HepG2 (cell line): ENCODE results near the gene AGAP1. TPM values are rescaled to one million over a fixed set of nuclear protein-coding genes. Genes with fewer than 3 reads are reported as not detected.

Source experiments
- BCL6 ChIP-seq: IDR thresholded peaks from 2 replicates; pipeline ENCODE4 v1.6.1; 2016; ENCODE audit warnings: missing genetic modification reagents, missing compliant biosample characterization
- CAMTA2 ChIP-seq: sonication (generic); formaldehyde crosslinking; IDR thresholded peaks from 2 replicates; pipeline ENCODE4 v1.4.0; 2020; ENCODE audit warnings: mild to moderate bottlenecking, missing genetic modification reagents, borderline replicate concordance
- CBX2 ChIP-seq, 2 experiments: fragments of 200-600 bp in 1 of 2; sonication (generic); formaldehyde crosslinking in 1 of 2; IDR thresholded peaks; 2 replicates each; pipeline versions ENCODE4 v1.7.0 to v1.8.1; 2018 to 2022; ENCODE audit warnings: low read depth in 2 of 2, low read length in 1 of 2, mild to moderate bottlenecking in 1 of 2, missing genetic modification reagents in 1 of 2
- GPN1 ChIP-seq: sonication (generic); formaldehyde crosslinking; IDR thresholded peaks from 2 replicates; pipeline ENCODE4 v1.5.1; 2020; ENCODE audit warnings: missing genetic modification reagents, borderline replicate concordance
- HDAC2 ChIP-seq: sonication (generic); formaldehyde crosslinking; IDR thresholded peaks from 2 replicates; pipeline ENCODE4 v1.4.0; 2020; ENCODE audit warnings: missing genetic modification reagents
- HDAC6 ChIP-seq: fragments of 200-600 bp; sonication (generic); IDR thresholded peaks from 2 replicates; pipeline ENCODE4 v1.7.0; 2017; ENCODE audit warnings: mild to moderate bottlenecking, antibody characterized with exemption, low read length, low read depth
- KLF16 ChIP-seq, 2 experiments: sonication (generic) in 1 of 2; formaldehyde crosslinking in 1 of 2; IDR thresholded peaks; 2 replicates each; pipeline versions ENCODE4 v1.6.1 to v1.8.0; 2016 to 2023; ENCODE audit warnings: missing genetic modification reagents in 2 of 2, missing compliant biosample characterization in 1 of 2
- MATR3 ChIP-seq: sonication (generic); formaldehyde crosslinking; IDR thresholded peaks from 2 replicates; pipeline ENCODE4 v1.4.0; 2020; ENCODE audit warnings: missing genetic modification reagents
- PRPF4 ChIP-seq: fragments of 200-400 bp; formaldehyde crosslinking; IDR thresholded peaks from 2 replicates; pipeline ENCODE4 v1.6.1; 2016; ENCODE audit warnings: low read length, low read depth; ENCODE audit not compliant: poor library complexity, severe bottlenecking
- RBFOX2 ChIP-seq: fragments of 200-400 bp; formaldehyde crosslinking; IDR thresholded peaks from 2 replicates; pipeline ENCODE4 v1.6.1; 2017; ENCODE audit warnings: low read depth, mild to moderate bottlenecking, low read length
- REL ChIP-seq: sonication (generic); formaldehyde crosslinking; conservative IDR thresholded peaks from 2 replicates; pipeline ENCODE4 v1.8.0; 2022; ENCODE audit warnings: mild to moderate bottlenecking, missing genetic modification reagents, moderate library complexity
- RNF2 ChIP-seq: fragments of 450-650 bp; conservative IDR thresholded peaks from 2 replicates; pipeline ENCODE4 v1.6.1; 2016; ENCODE audit warnings: low read depth
- SOX5 ChIP-seq: IDR thresholded peaks from 2 replicates; pipeline ENCODE4 v1.6.1; 2016; ENCODE audit warnings: borderline replicate concordance
- TERF1 ChIP-seq: sonication (generic); formaldehyde crosslinking; IDR thresholded peaks from 2 replicates; pipeline ENCODE4 v1.8.0; 2022; ENCODE audit warnings: mild to moderate bottlenecking, missing genetic modification reagents, moderate library complexity
- ZFP82 ChIP-seq: sonication (generic); formaldehyde crosslinking; IDR thresholded peaks from 2 replicates; pipeline ENCODE4 v1.5.1; 2020; ENCODE audit warnings: mild to moderate bottlenecking, missing genetic modification reagents, borderline replicate concordance
- ZNF143 ChIP-seq: sonication (generic); formaldehyde crosslinking; IDR thresholded peaks from 2 replicates; pipeline ENCODE4 v1.4.0; 2020; ENCODE audit warnings: missing genetic modification reagents
- ZNF549 ChIP-seq: sonication (generic); formaldehyde crosslinking; IDR thresholded peaks from 2 replicates; pipeline ENCODE4 v1.5.0; 2020; ENCODE audit warnings: missing genetic modification reagents
- ZNF749 ChIP-seq: sonication (generic); formaldehyde crosslinking; IDR thresholded peaks from 2 replicates; pipeline ENCODE4 v1.8.0; 2022; ENCODE audit warnings: mild to moderate bottlenecking, missing genetic modification reagents, moderate library complexity, borderline replicate concordance
- ZNF780A ChIP-seq: sonication (generic); formaldehyde crosslinking; IDR thresholded peaks from 2 replicates; pipeline ENCODE4 v1.8.0; 2022; ENCODE audit warnings: mild to moderate bottlenecking, missing genetic modification reagents, moderate library complexity
- ZNF788 ChIP-seq: sonication (generic); formaldehyde crosslinking; IDR thresholded peaks from 2 replicates; pipeline ENCODE4 v1.5.0; 2020; ENCODE audit warnings: mild to moderate bottlenecking, missing genetic modification reagents, borderline replicate concordance
- ZXDC ChIP-seq: sonication (generic); formaldehyde crosslinking; IDR thresholded peaks from 2 replicates; pipeline ENCODE4 v1.5.0; 2020; ENCODE audit warnings: mild to moderate bottlenecking, missing genetic modification reagents
- polyA plus RNA-seq, 8 experiments: library from polyadenylated mRNA; depleted of rRNA in 3 of 8; stranded (reverse) in 7 of 8; unstranded in 1 of 8; fragments of >200 nt; fragmentation: Illumina TruSeq in 4 of 8; extraction: Trizol in 4 of 8; gene quantifications; 2 replicates each; pipeline versions ENCODE4 v1.2.1 to v1.2.3, GENCODE V29; 2011 to 2016; ENCODE audit warnings: low read depth in 4 of 8, missing spikeins in 1 of 8, mixed read lengths in 1 of 8; ENCODE audit not compliant: insufficient read depth in 1 of 8
- total RNA-seq, 5 experiments: library from RNA; depleted of rRNA; stranded (reverse); fragments of >200 nt; fragmentation: Illumina TruSeq; extraction: Trizol; gene quantifications; 2 replicates each; pipeline ENCODE4 v1.2.3, GENCODE V29; 2016; ENCODE audit warnings: low read depth in 1 of 5
- TF ChIP-seq, protein P1 (sequence below), 2 experiments: IDR thresholded peaks; 2 replicates each; pipeline ENCODE4 v1.6.1; 2011 to 2012; ENCODE audit warnings: low read length in 2 of 2, borderline replicate concordance in 1 of 2, low read depth in 1 of 2, mild to moderate bottlenecking in 1 of 2, moderate library complexity in 1 of 2

The AGAP1 gene
- total and polyA plus RNA-seq, 2 of the 13 experiments (the other 11 are each of a cell fraction or from before 2014, with no cell fraction given), result 21.2 to 32.7 TPM

DNA sequence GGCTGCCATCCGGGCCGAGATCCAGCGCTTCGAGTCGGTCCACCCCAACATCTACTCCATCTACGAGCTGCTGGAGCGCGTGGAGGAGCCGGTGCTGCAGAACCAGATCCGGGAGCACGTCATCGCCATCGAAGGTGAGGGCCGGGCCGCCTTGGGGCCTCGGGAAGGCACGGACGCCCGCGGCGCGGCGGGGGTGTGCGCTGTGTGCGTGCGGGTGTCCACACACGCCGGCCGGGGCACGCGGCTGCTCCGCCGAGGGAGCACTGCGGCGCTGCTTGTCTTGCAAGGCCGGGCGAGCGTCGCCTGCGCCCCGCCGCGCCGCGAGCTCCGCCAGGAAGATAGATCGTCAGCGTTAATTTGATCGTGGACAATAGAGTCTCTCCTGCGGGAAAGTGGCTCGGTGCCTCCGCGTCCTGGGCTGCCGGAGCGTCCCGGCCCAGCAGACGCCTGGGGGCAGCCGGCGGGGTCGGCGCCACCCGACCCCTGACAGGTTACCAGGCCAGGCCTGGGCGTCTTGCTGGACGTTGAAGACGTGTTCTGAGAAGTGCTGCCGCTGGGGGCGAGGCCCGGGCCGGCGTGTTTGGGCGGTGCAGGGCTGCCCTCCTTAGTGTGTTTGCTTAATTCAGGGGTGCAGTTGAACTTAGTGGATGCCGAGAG is 1.0 kb downstream of the AGAP1 start (continued):
- 0 out of 2 replicates have a peak, but pooled peaks have one; percentile 61 for TF ChIP-seq TERF1 (CRISPR knock-in tag)
- TF ChIP-seq, protein P1, sequence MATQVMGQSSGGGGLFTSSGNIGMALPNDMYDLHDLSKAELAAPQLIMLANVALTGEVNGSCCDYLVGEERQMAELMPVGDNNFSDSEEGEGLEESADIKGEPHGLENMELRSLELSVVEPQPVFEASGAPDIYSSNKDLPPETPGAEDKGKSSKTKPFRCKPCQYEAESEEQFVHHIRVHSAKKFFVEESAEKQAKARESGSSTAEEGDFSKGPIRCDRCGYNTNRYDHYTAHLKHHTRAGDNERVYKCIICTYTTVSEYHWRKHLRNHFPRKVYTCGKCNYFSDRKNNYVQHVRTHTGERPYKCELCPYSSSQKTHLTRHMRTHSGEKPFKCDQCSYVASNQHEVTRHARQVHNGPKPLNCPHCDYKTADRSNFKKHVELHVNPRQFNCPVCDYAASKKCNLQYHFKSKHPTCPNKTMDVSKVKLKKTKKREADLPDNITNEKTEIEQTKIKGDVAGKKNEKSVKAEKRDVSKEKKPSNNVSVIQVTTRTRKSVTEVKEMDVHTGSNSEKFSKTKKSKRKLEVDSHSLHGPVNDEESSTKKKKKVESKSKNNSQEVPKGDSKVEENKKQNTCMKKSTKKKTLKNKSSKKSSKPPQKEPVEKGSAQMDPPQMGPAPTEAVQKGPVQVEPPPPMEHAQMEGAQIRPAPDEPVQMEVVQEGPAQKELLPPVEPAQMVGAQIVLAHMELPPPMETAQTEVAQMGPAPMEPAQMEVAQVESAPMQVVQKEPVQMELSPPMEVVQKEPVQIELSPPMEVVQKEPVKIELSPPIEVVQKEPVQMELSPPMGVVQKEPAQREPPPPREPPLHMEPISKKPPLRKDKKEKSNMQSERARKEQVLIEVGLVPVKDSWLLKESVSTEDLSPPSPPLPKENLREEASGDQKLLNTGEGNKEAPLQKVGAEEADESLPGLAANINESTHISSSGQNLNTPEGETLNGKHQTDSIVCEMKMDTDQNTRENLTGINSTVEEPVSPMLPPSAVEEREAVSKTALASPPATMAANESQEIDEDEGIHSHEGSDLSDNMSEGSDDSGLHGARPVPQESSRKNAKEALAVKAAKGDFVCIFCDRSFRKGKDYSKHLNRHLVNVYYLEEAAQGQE (IDR thresholded peaks at IDR 0.05; ENCODE audit: borderline replicate concordance in 1 of 2, low read depth in 1 of 2, low read length in 2 of 2), result no peak
- TF ChIP-seq SOX5, result no peak
- no peak for TF ChIP-seq BCL6 (CRISPR knock-in tag)
- TF ChIP-seq CAMTA2 (CRISPR knock-in tag), result 0 out of 2 replicates have a peak, but pooled peaks have one; percentile 30
- TF ChIP-seq PRPF4, result no peak
- TF ChIP-seq ZNF780A, result no peak
- TF ChIP-seq KLF16 (CRISPR knock-in tag; IDR thresholded peaks at IDR 0.05), result 0 out of 4 replicates have a peak, but pooled peaks of 1 of the 2 experiments have one; percentile 13
- TF ChIP-seq ZNF749, result peak; percentile 72; the same call in 1 of the 2 replicates
- peak; percentile 72 for TF ChIP-seq RNF2
- no peak for TF ChIP-seq ZXDC (CRISPR knock-in tag)
- TF ChIP-seq REL, result 0 out of 2 replicates have a peak, but pooled peaks have one; percentile 36
- TF ChIP-seq ZNF549 (CRISPR knock-in tag), result no peak
- TF ChIP-seq ZNF143, result peak; percentile 25; the same call in 1 of the 2 replicates
- no peak for TF ChIP-seq HDAC2 (CRISPR knock-in tag)
- peak; percentile 81; the same call in 1 of the 2 replicates for TF ChIP-seq ZFP82 (CRISPR knock-in tag)
- TF ChIP-seq GPN1 (CRISPR knock-in tag), result no peak
- peak; percentile 47; the same call in 1 of the 2 replicates for TF ChIP-seq ZNF788 (CRISPR knock-in tag)
- no peak for TF ChIP-seq MATR3 (CRISPR knock-in tag)
- no peak for TF ChIP-seq HDAC6
- peak; percentile 57; the same call in 1 of the 2 replicates for TF ChIP-seq RBFOX2
- TF ChIP-seq CBX2 (IDR thresholded peaks at IDR 0.05; ENCODE audit: low read depth, low read length), result no peak
- TF ChIP-seq CBX2 (CRISPR knock-in tag; IDR thresholded peaks at IDR 0.05; ENCODE audit: low read depth), result no peak
